ENCODE results near the gene TMEM183A.

DNA sequence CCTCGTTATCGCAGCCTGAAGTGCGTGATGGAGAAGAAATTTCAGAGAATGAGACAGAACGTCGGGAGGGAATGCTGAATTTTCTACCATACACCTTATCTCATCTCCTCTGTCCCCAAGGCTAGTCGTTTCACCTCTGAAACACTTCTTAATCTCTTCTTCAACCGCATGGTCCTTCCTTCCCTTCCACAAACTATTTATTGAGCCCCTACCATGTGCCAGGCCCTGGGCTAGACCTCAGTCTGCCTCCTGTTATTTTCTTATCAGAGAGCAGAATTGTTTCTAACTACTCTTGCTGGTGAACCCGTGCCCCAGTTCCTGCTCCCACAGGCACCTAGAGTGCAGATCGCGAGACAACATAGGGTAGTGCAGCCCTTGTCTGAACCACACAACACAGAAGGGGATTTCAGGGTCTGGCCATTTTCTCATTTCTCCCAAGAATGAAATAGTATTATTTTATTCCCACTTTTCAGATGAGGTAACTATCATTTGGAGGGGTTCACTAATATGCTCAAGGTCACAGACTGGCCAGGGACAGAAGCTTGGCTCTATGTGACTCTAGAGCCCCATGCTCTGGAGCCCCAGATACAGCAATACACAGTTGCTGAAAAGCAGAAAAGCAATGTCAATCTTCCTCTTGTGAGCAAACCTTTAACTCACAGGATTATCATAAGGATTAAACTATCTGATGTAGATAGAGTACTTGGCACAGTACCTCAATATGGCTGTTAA, 48.5 kb upstream of the TMEM183A start:
- TF ChIP-seq, protein P1, sequence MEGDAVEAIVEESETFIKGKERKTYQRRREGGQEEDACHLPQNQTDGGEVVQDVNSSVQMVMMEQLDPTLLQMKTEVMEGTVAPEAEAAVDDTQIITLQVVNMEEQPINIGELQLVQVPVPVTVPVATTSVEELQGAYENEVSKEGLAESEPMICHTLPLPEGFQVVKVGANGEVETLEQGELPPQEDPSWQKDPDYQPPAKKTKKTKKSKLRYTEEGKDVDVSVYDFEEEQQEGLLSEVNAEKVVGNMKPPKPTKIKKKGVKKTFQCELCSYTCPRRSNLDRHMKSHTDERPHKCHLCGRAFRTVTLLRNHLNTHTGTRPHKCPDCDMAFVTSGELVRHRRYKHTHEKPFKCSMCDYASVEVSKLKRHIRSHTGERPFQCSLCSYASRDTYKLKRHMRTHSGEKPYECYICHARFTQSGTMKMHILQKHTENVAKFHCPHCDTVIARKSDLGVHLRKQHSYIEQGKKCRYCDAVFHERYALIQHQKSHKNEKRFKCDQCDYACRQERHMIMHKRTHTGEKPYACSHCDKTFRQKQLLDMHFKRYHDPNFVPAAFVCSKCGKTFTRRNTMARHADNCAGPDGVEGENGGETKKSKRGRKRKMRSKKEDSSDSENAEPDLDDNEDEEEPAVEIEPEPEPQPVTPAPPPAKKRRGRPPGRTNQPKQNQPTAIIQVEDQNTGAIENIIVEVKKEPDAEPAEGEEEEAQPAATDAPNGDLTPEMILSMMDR (IDR thresholded peaks at IDR 0.05), result no peak
- TF ChIP-seq POLR2A (IDR thresholded peaks at IDR 0.05), result no peak

Data from lower leg skin (tissue), 3 donors.